ENCODE data around the gene EPC2. TPM values are rescaled to one million over a fixed set of nuclear protein-coding genes. Genes with fewer than 3 reads are reported as not detected.

EPC2 gene
- 44.0 and 46.1 TPM in 2 replicates for total RNA-seq

GRCh38 chr2:148643998-148644882, at the start of gene EPC2:
Gene EPC2, plus strand, starts transcription at chr2:148644751. Its CDS starts 267 bp downstream, at chr2:148645018.
- intact Hi-C loops (cut with micrococcal nuclease), result loop anchor here (1.0 to 10.0 kb wide), 3 partner anchors 41 to 1459 kb away; no protein-coding TSS in a partner anchor

GRCh38 chr2:148596018-148596417, 48.5 kb upstream of the EPC2 start:
- intact Hi-C loops (cut with micrococcal nuclease), result no loop called here

- intact Hi-C loops (cut with micrococcal nuclease), result no loop called here
Observed at GRCh38 chr2:148599109-148599991, 45.2 kb upstream of the EPC2 start.

- intact Hi-C loops (cut with micrococcal nuclease), result loop anchor here (1.0 kb wide), 8 partner anchors 11 to 583 kb away; partner anchors contain the start of genes KIF5C and ORC4
Observed at GRCh38 chr2:148602885-148603561, 41.5 kb upstream of the EPC2 start.

GRCh38 chr2:148603562-148603920, 41.0 kb upstream of the EPC2 start:
- intact Hi-C loops (cut with micrococcal nuclease), result loop anchor here (1.0 kb wide), 8 partner anchors 11 to 583 kb away; partner anchors contain the start of genes KIF5C and ORC4

GRCh38 chr2:148604927-148605326, 39.6 kb upstream of the EPC2 start:
- intact Hi-C loops (cut with micrococcal nuclease), result no loop called here

- intact Hi-C loops (cut with micrococcal nuclease), result no loop called here
Observed at GRCh38 chr2:148607566-148607965, 37.0 kb upstream of the EPC2 start.

GRCh38 chr2:148613231-148614013, 31.1 kb upstream of the EPC2 start:
- intact Hi-C loops (cut with micrococcal nuclease), result loop anchor here (1.0 to 2.0 kb wide), 4 partner anchors 10 to 313 kb away; no protein-coding TSS in a partner anchor

GRCh38 chr2:148614014-148614321, 30.6 kb upstream of the EPC2 start:
- intact Hi-C loops (cut with micrococcal nuclease), result loop anchor here (1.0 to 2.0 kb wide), 4 partner anchors 11 to 312 kb away; no protein-coding TSS in a partner anchor

GRCh38 chr2:148614322-148615049, 30.1 kb upstream of the EPC2 start:
- intact Hi-C loops (cut with micrococcal nuclease), result loop anchor here (1.0 to 2.0 kb wide), 4 partner anchors 11 to 312 kb away; no protein-coding TSS in a partner anchor

GRCh38 chr2:148615381-148615841, 29.1 kb upstream of the EPC2 start:
- intact Hi-C loops (cut with micrococcal nuclease), result loop anchor here (2.0 kb wide), 1 partner anchor 63 kb away; no protein-coding TSS in a partner anchor

- intact Hi-C loops (cut with micrococcal nuclease), result no loop called here
Observed at GRCh38 chr2:148616662-148617061, 27.9 kb upstream of the EPC2 start.

- intact Hi-C loops (cut with micrococcal nuclease), result no loop called here
Observed at GRCh38 chr2:148617219-148617618, 27.3 kb upstream of the EPC2 start.

- intact Hi-C loops (cut with micrococcal nuclease), result no loop called here
Observed at GRCh38 chr2:148619560-148620195, 24.9 kb upstream of the EPC2 start.

GRCh38 chr2:148622366-148622765, 22.2 kb upstream of the EPC2 start:
- intact Hi-C loops (cut with micrococcal nuclease), result no loop called here

- intact Hi-C loops (cut with micrococcal nuclease), result no loop called here
Observed at GRCh38 chr2:148623086-148623485, 21.5 kb upstream of the EPC2 start.

- intact Hi-C loops (cut with micrococcal nuclease), result no loop called here
Observed at GRCh38 chr2:148627224-148627623, 17.3 kb upstream of the EPC2 start.

GRCh38 chr2:148634749-148635148, 9.8 kb upstream of the EPC2 start:
- intact Hi-C loops (cut with micrococcal nuclease), result no loop called here

- intact Hi-C loops (cut with micrococcal nuclease), result no loop called here
Observed at GRCh38 chr2:148638543-148638942, 6.0 kb upstream of the EPC2 start.
